ENCODE data around the gene FRMD7.

DNA sequence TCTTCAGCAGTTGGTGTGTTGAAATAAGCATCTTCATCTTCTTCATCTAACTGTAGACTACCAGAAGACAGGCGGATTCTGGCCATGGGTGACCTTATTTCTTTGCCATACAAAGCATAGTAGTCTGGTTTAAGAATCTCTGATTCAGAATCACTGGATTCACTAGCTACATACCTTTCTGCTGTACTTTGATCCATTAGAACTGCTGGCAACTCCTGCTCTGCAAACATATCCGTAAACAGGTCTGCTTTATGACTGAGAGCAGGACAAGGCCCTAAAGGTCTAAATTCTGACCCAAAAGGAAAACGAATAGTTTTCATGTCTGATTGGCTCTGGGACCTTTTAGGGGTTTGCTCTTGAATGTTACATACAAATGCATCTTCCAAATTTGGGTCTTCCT is 49.9 kb downstream of the FRMD7 start:
- TF ChIP-seq EP300 (IDR thresholded peaks at IDR 0.05) (no peak), POLR2A (IDR thresholded peaks at IDR 0.05) (no peak)
- TF ChIP-seq, protein P1, sequence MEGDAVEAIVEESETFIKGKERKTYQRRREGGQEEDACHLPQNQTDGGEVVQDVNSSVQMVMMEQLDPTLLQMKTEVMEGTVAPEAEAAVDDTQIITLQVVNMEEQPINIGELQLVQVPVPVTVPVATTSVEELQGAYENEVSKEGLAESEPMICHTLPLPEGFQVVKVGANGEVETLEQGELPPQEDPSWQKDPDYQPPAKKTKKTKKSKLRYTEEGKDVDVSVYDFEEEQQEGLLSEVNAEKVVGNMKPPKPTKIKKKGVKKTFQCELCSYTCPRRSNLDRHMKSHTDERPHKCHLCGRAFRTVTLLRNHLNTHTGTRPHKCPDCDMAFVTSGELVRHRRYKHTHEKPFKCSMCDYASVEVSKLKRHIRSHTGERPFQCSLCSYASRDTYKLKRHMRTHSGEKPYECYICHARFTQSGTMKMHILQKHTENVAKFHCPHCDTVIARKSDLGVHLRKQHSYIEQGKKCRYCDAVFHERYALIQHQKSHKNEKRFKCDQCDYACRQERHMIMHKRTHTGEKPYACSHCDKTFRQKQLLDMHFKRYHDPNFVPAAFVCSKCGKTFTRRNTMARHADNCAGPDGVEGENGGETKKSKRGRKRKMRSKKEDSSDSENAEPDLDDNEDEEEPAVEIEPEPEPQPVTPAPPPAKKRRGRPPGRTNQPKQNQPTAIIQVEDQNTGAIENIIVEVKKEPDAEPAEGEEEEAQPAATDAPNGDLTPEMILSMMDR (IDR thresholded peaks at IDR 0.05) = no peak

Data from ovary (tissue), 3 donors.